Dermis blood vessel endothelial cell (primary cell): ENCODE measurements around the gene DSG2. TPM values are rescaled to one million over a fixed set of nuclear protein-coding genes. Genes with fewer than 3 reads are reported as not detected.
A peak's percentile ranks its signal among the peaks of the same experiment; 100 is the strongest.

Source experiments
- DNase-seq: peaks from one replicate; pipeline ENCODE4 v3.0.0; 2010
- total RNA-seq: library from RNA; depleted of rRNA; stranded (reverse); fragments of >200 nt; gene quantifications from 2 replicates; pipeline ENCODE4 v1.2.3, GENCODE V29; 2014

The DSG2 gene
- total RNA-seq, 1 donor from 2014 or later: 3.9 TPM

- DNase-seq: no peak
Observed at GRCh38 chr18:31557446-31557845, 59.5 kb downstream of the DSG2 start.

GRCh38 chr18:31558567-31558966 is 60.6 kb downstream of the DSG2 start:
- DNase-seq: no peak

- DNase-seq: no peak
Observed at GRCh38 chr18:31562726-31563125, 64.7 kb downstream of the DSG2 start.

GRCh38 chr18:31563778-31564177 is 65.8 kb downstream of the DSG2 start:
- peak; percentile 5 for DNase-seq

GRCh38 chr18:31565345-31565744 is 67.4 kb downstream of the DSG2 start:
- DNase-seq: no peak

GRCh38 chr18:31565782-31566512 is 68.0 kb downstream of the DSG2 start:
- no peak for DNase-seq

GRCh38 chr18:31566576-31567306 is 68.8 kb downstream of the DSG2 start:
- DNase-seq: no peak

- no peak for DNase-seq
Observed at GRCh38 chr18:31572368-31572767, 74.4 kb downstream of the DSG2 start.

GRCh38 chr18:31573051-31573450 is 75.1 kb downstream of the DSG2 start:
- DNase-seq: no peak

GRCh38 chr18:31574359-31574758 is 76.4 kb downstream of the DSG2 start:
- DNase-seq: no peak

GRCh38 chr18:31575515-31576257 is 77.7 kb downstream of the DSG2 start:
- no peak for DNase-seq

- DNase-seq: no peak
Observed at GRCh38 chr18:31576670-31577069, 78.7 kb downstream of the DSG2 start.

- DNase-seq: no peak
Observed at GRCh38 chr18:31577195-31577594, 79.2 kb downstream of the DSG2 start.

- no peak for DNase-seq
Observed at GRCh38 chr18:31578126-31578525, 80.1 kb downstream of the DSG2 start.

- DNase-seq: no peak
Observed at GRCh38 chr18:31579375-31579774, 81.4 kb downstream of the DSG2 start.

- peak; percentile 69 for DNase-seq
Observed at GRCh38 chr18:31581498-31582197, 83.7 kb downstream of the DSG2 start.

GRCh38 chr18:31583185-31583854 is 85.3 kb downstream of the DSG2 start:
- DNase-seq: no peak

GRCh38 chr18:31585991-31586390 is 88.0 kb downstream of the DSG2 start:
- no peak for DNase-seq

- DNase-seq: no peak
Observed at GRCh38 chr18:31586616-31587015, 88.6 kb downstream of the DSG2 start.

- DNase-seq: no peak
Observed at GRCh38 chr18:31587529-31587928, 89.6 kb downstream of the DSG2 start.

- no peak for DNase-seq
Observed at GRCh38 chr18:31590570-31590969, 92.6 kb downstream of the DSG2 start.

- no peak for DNase-seq
Observed at GRCh38 chr18:31591113-31591512, 93.1 kb downstream of the DSG2 start.
